ENCODE data around the gene FAM81B.

DNA sequence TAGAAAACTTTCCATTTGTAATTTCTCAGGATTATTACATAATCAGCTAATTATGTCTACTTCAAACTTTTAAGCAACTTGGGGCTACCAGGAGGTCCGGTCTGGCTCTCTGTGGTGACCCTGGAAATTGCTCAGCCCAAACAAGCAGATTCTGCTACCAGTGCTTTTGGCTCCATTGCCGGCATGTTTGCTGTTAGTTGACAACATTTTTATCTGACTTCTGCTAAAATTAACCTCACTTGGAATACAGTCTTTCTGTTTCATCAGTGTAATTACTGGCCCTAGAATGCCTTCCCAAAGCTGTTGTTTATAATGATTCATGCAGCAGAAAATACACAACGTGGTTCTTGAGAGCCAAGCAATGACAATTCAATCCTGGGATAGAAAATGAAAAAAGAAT, 38.5 kb upstream of the FAM81B start:
- TF ChIP-seq, protein P1, sequence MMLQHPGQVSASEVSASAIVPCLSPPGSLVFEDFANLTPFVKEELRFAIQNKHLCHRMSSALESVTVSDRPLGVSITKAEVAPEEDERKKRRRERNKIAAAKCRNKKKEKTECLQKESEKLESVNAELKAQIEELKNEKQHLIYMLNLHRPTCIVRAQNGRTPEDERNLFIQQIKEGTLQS (IDR thresholded peaks at IDR 0.05), result no peak
- TF ChIP-seq GABPA (IDR thresholded peaks at IDR 0.05 in 1 of 2, conservative IDR thresholded peaks at IDR 0.05 in 1 of 2) (no peak), YY1 (IDR thresholded peaks at IDR 0.05) (no peak), RAD21 (IDR thresholded peaks at IDR 0.05) (no peak), SP1 (IDR thresholded peaks at IDR 0.05) (no peak)
